ENCODE measurements around the gene LMO1. TPM values are rescaled to one million over a fixed set of nuclear protein-coding genes. Genes with fewer than 3 reads are reported as not detected.

Gene LMO1
- total and polyA plus RNA-seq, 9 of the 15 experiments (the other 6 are each of a cell fraction or from before 2014, with no cell fraction given), result not detected

DNA sequence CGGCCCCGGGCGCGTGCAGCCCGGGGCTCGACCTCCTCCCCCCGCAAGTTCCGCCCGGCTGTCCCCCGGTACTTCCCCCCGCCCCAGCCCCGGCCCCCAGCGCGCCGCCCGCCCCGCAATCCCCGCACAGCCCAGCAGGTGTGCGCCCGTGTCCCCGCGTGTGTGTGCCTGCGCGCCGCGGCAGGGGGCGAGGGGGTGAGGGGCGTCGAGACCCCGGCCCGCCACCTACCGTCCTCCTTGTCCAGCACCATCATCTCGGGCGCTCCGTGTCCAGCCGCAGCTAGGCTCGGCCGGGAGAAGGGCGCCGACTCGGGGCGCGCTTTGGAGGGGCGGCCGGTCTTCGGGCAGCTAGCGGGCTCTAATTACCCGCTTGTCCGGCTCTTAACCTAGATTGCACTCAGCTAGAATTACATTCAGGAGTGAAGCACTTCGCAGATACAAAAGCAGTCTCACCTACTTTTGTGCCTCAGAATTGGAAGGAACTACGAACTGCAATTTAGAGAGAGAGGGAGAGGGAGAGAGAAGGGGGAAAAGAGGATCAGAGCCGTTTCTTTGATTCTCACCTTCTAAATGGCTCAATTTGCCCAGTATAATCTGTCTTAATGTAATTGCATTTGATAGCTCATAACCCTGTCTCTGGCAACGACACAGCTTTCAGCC, 439 bp downstream of the LMO1 start (continued):
- TF ChIP-seq, protein P1, sequence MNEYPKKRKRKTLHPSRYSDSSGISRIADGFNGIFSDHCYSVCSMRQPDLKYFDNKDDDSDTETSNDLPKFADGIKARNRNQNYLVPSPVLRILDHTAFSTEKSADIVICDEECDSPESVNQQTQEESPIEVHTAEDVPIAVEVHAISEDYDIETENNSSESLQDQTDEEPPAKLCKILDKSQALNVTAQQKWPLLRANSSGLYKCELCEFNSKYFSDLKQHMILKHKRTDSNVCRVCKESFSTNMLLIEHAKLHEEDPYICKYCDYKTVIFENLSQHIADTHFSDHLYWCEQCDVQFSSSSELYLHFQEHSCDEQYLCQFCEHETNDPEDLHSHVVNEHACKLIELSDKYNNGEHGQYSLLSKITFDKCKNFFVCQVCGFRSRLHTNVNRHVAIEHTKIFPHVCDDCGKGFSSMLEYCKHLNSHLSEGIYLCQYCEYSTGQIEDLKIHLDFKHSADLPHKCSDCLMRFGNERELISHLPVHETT (CRISPR knock-in tag; conservative IDR thresholded peaks at IDR 0.05 in 1 of 2, IDR thresholded peaks at IDR 0.05 in 1 of 2), result no peak
- TF ChIP-seq CC2D1A (IDR thresholded peaks at IDR 0.05) (no peak), L3MBTL2 (IDR thresholded peaks at IDR 0.05) (no peak), HDAC1 (IDR thresholded peaks at IDR 0.05) (no peak), CTBP1 (IDR thresholded peaks at IDR 0.05; ENCODE audit: borderline replicate concordance) (no peak), ZNF583 (CRISPR knock-in tag; IDR thresholded peaks at IDR 0.05) (no peak)

DNA sequence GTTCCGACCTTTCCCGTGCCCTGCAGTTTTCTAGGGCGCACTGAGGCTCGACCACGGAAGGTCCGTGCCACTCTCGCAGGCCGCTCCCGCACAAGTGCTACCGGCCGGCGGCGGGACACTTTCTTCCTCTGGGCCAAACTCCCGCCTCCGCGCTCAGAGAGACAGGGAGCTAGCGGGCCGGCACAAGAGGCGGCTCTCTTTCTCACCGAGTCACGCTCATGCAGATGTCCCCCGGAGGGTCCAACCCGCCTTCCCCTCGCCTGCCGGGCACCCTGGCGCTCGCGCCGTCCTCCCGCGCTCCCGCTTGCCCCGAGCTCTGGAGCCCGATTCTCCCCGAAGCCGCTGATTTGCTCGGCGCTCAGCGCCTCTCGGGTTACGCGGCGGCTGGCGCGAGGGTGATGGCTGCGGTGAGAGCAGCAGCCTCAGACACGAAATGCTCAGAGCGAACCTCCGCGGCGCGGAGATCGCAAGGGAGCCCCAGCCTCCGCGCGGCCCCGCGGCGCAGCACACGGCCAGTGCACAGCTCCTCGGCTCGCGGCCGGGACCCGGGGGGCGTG, 1.0 kb downstream of the LMO1 start:
- Histone ChIP-seq H3K4me3 (no peak overlapping the region), H2AFZ (ENCODE audit: low read depth, low read length) (no peak overlapping the region), H4K20me1 (replicated peaks; ENCODE audit: control insufficient read depth, insufficient read depth, low read length) (peaks cover 7% of the 10 kb centered on the region; the same call in 1 of the 2 replicates), H3K27ac (ENCODE audit: extremely low read depth, low read depth, low read length) (no peak overlapping the region), H3K9ac (ENCODE audit: insufficient read depth in 1 of 2, low read depth in 2 of 2, low read length in 2 of 2) (no peak overlapping the region), H3K4me1 (replicated peaks in 1 of 2; ENCODE audit: control insufficient read depth in 2 of 2, insufficient read depth in 2 of 2, low read length in 2 of 2) (peaks cover 0 to 3% of the 10 kb centered on the region in 2 experiments; a peak in 1 of 5 replicates), H3K36me3 (ENCODE audit: control insufficient read depth, insufficient read depth, low read length) (no peaks in the 10 kb centered on the region), H3K27me3 (ENCODE audit: control insufficient read depth in 2 of 2, insufficient read depth in 2 of 2, low read length in 2 of 2) (peaks cover 22 to 67% of the 10 kb centered on the region in 2 experiments; a peak in 4 of 5 replicates), H3K9me3 (replicated peaks; ENCODE audit: control insufficient read depth, insufficient read depth, low read depth, low read length) (no peaks in the 10 kb centered on the region), H3K9me1 (ENCODE audit: control insufficient read depth, insufficient read depth, low read length) (no peaks in the 10 kb centered on the region), H3K4me2 (ENCODE audit: insufficient read depth, low read length) (no peak overlapping the region), H3K79me2 (ENCODE audit: control insufficient read depth, insufficient read depth, low read length) (no peaks in the 10 kb centered on the region)
- 43% methylated on average over 35 of the region's 66 CpGs for WGBS (ENCODE audit: insufficient coverage, low coverage, missing lambda C conversion rate)
- DNase-seq (ENCODE audit: extremely low read depth in 1 of 4, low spot score in 3 of 4), result no peak
- ChIA-PET POLR2A (interaction anchor here (0.8 kb wide), 1 partner anchor 24 kb away, joined by 5 read pairs; no protein-coding TSS in a partner anchor), CTCF (ENCODE audit: low intra/inter-chr PET ratio) (interaction anchor here (0.6 to 0.8 kb wide), 2 partner anchors 70 to 427 kb away, joined by 3 read pairs; no protein-coding TSS in a partner anchor)
- no peak for FAIRE-seq
- BruUV-seq (replicated peaks), result no TSS peak
- ATAC-seq, result no peak
- in situ Hi-C loops (cut with MboI), result no loop called here
- intact Hi-C loops (cut with micrococcal nuclease), result loop anchor here (1.0 kb wide), 1 partner anchor 70 kb away; no protein-coding TSS in a partner anchor
- no peak for TF ChIP-seq BRD9 (IDR thresholded peaks at IDR 0.05; ENCODE audit: low read depth, partially characterized antibody)
- TF ChIP-seq, protein P2, sequence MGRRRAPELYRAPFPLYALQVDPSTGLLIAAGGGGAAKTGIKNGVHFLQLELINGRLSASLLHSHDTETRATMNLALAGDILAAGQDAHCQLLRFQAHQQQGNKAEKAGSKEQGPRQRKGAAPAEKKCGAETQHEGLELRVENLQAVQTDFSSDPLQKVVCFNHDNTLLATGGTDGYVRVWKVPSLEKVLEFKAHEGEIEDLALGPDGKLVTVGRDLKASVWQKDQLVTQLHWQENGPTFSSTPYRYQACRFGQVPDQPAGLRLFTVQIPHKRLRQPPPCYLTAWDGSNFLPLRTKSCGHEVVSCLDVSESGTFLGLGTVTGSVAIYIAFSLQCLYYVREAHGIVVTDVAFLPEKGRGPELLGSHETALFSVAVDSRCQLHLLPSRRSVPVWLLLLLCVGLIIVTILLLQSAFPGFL (CRISPR knock-in tag; IDR thresholded peaks at IDR 0.05), result no peak
- TF ChIP-seq, protein P3, sequence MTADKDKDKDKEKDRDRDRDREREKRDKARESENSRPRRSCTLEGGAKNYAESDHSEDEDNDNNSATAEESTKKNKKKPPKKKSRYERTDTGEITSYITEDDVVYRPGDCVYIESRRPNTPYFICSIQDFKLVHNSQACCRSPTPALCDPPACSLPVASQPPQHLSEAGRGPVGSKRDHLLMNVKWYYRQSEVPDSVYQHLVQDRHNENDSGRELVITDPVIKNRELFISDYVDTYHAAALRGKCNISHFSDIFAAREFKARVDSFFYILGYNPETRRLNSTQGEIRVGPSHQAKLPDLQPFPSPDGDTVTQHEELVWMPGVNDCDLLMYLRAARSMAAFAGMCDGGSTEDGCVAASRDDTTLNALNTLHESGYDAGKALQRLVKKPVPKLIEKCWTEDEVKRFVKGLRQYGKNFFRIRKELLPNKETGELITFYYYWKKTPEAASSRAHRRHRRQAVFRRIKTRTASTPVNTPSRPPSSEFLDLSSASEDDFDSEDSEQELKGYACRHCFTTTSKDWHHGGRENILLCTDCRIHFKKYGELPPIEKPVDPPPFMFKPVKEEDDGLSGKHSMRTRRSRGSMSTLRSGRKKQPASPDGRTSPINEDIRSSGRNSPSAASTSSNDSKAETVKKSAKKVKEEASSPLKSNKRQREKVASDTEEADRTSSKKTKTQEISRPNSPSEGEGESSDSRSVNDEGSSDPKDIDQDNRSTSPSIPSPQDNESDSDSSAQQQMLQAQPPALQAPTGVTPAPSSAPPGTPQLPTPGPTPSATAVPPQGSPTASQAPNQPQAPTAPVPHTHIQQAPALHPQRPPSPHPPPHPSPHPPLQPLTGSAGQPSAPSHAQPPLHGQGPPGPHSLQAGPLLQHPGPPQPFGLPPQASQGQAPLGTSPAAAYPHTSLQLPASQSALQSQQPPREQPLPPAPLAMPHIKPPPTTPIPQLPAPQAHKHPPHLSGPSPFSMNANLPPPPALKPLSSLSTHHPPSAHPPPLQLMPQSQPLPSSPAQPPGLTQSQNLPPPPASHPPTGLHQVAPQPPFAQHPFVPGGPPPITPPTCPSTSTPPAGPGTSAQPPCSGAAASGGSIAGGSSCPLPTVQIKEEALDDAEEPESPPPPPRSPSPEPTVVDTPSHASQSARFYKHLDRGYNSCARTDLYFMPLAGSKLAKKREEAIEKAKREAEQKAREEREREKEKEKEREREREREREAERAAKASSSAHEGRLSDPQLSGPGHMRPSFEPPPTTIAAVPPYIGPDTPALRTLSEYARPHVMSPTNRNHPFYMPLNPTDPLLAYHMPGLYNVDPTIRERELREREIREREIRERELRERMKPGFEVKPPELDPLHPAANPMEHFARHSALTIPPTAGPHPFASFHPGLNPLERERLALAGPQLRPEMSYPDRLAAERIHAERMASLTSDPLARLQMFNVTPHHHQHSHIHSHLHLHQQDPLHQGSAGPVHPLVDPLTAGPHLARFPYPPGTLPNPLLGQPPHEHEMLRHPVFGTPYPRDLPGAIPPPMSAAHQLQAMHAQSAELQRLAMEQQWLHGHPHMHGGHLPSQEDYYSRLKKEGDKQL (CRISPR knock-in tag; IDR thresholded peaks at IDR 0.05; ENCODE audit: borderline replicate concordance), result no peak
- no peak for TF ChIP-seq GABPB2 (CRISPR knock-in tag; conservative IDR thresholded peaks at IDR 0.05)
- no peak for TF ChIP-seq NR4A1 (CRISPR knock-in tag; IDR thresholded peaks at IDR 0.05)
- TF ChIP-seq NR4A1 (tag; IDR thresholded peaks at IDR 0.05), result no peak
